HEK293 (cell line): Measurements from ENCODE around the gene LMCD1.
"Not testable (repeated sequence)": the region's sequence is repeated elsewhere in the genome, so short reads cannot be mapped to it uniquely, and the experiment has no call there.

Experiments
- TRIM28 ChIP-seq: IDR thresholded peaks from 2 replicates; pipeline ENCODE4 v1.6.1; 2011; ENCODE audit warnings: low read length, control low read depth, borderline replicate concordance
- YY1 ChIP-seq: fragments of 450-650 bp; formaldehyde crosslinking; IDR thresholded peaks from 2 replicates; pipeline ENCODE4 v1.5.1; 2018; ENCODE audit warnings: missing biosample characterization, missing genetic modification characterization
- ZNF518A ChIP-seq: fragments of 450-650 bp; formaldehyde crosslinking; conservative IDR thresholded peaks from 2 replicates; pipeline ENCODE4 v1.5.1; 2016; ENCODE audit warnings: low read depth, missing biosample characterization, missing genetic modification characterization
- ZNF610 ChIP-seq: fragments of 450-650 bp; formaldehyde crosslinking; IDR thresholded peaks from 2 replicates; pipeline ENCODE4 v1.5.1; 2016; ENCODE audit warnings: missing biosample characterization, missing genetic modification characterization, borderline replicate concordance
- TF ChIP-seq, protein P1 (sequence below): fragments of 450-650 bp; formaldehyde crosslinking; IDR thresholded peaks from 2 replicates; pipeline ENCODE4 v1.5.1; 2016; ENCODE audit warnings: missing biosample characterization, missing genetic modification characterization
- TF ChIP-seq, protein P2 (sequence below): fragments of 450-650 bp; formaldehyde crosslinking; IDR thresholded peaks from 2 replicates; pipeline ENCODE4 v1.5.1; 2016; ENCODE audit warnings: missing biosample characterization, missing genetic modification characterization

DNA sequence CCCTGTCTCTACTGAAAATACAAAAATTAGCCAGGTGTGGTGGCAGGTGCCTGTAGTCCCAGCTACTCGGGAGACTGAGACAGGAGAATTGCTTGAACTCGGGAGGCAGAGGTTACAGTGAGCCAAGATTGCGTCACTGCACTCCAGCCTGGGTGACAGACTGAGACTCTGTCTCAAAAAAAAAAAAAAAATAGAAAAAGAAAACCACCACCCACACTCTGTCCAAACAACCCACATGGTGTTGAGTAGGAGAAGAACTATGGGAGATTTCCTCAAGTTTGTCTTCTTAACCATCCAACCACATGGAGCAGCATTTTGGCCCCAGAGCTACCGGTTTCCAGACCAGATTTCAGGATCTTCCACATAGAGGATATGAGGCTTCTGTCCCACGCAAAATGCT is 78.8 kb downstream of the LMCD1 start:
- TF ChIP-seq, protein P1, sequence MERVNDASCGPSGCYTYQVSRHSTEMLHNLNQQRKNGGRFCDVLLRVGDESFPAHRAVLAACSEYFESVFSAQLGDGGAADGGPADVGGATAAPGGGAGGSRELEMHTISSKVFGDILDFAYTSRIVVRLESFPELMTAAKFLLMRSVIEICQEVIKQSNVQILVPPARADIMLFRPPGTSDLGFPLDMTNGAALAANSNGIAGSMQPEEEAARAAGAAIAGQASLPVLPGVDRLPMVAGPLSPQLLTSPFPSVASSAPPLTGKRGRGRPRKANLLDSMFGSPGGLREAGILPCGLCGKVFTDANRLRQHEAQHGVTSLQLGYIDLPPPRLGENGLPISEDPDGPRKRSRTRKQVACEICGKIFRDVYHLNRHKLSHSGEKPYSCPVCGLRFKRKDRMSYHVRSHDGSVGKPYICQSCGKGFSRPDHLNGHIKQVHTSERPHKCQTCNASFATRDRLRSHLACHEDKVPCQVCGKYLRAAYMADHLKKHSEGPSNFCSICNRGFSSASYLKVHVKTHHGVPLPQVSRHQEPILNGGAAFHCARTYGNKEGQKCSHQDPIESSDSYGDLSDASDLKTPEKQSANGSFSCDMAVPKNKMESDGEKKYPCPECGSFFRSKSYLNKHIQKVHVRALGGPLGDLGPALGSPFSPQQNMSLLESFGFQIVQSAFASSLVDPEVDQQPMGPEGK, result not testable (repeated sequence)
- not testable (repeated sequence) for TF ChIP-seq ZNF518A (tag by site-specific recombination); ZNF610 (tag by site-specific recombination); TRIM28; YY1 (tag by site-specific recombination)
- TF ChIP-seq, protein P2, sequence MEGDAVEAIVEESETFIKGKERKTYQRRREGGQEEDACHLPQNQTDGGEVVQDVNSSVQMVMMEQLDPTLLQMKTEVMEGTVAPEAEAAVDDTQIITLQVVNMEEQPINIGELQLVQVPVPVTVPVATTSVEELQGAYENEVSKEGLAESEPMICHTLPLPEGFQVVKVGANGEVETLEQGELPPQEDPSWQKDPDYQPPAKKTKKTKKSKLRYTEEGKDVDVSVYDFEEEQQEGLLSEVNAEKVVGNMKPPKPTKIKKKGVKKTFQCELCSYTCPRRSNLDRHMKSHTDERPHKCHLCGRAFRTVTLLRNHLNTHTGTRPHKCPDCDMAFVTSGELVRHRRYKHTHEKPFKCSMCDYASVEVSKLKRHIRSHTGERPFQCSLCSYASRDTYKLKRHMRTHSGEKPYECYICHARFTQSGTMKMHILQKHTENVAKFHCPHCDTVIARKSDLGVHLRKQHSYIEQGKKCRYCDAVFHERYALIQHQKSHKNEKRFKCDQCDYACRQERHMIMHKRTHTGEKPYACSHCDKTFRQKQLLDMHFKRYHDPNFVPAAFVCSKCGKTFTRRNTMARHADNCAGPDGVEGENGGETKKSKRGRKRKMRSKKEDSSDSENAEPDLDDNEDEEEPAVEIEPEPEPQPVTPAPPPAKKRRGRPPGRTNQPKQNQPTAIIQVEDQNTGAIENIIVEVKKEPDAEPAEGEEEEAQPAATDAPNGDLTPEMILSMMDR (tag by site-specific recombination), result not testable (repeated sequence)
